ENCODE results near the gene RALY.
A peak's percentile ranks its signal among the peaks of the same experiment; 100 is the strongest.
"Not testable (repeated sequence)": the region's sequence is repeated elsewhere in the genome, so short reads cannot be mapped to it uniquely, and the experiment has no call there.

RALY gene

GRCh38 chr20:34110745-34111641, 117.3 kb downstream of the RALY start:
- in situ Hi-C loops (cut with HindIII; ENCODE audit: low pct_ligation_motif_present, low pct_unique_long_range_greater_than_20kb, low sequenced_read_pairs) = no loop called here
- DNase-seq = peak; percentile 35

- DNase-seq = peak; percentile 96
- in situ Hi-C loops (cut with HindIII; ENCODE audit: low pct_ligation_motif_present, low pct_unique_long_range_greater_than_20kb, low sequenced_read_pairs) = no loop called here
These were observed 118.2 kb downstream of the RALY start, which contains the start of gene EIF2S2 for GRCh38 chr20:34111702-34112599. Gene EIF2S2, minus strand, starts transcription at chr20:34112243. Its CDS starts 133 bp downstream, at chr20:34112110.

DNA sequence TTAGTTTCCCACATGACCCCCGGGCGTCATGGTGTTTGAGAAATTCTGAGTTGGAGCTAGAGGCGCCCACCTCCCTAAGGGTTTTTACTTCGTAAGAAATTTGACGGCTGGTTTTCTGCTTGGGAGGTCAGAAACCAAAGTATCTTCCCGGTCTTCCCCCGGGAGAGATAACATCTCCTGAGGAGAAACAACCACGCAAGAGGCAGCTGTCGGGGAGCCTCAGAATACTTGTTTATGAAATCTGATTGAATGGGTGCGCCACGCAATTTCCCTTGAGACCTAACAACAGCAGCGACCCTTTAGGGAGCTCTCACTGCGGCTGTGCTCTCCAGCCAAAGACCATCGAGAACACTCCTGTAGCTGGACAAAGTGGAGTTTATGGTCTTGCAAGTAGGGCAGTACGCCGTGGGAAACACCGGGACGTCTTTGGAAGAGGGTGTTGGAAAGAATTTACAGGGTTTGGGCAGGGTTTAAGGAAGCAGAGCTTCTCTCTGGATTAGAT, 118.9 kb downstream of the RALY start:
- peak; percentile 20 for DNase-seq
- in situ Hi-C loops (cut with HindIII; ENCODE audit: low pct_ligation_motif_present, low pct_unique_long_range_greater_than_20kb, low sequenced_read_pairs) = no loop called here

DNA sequence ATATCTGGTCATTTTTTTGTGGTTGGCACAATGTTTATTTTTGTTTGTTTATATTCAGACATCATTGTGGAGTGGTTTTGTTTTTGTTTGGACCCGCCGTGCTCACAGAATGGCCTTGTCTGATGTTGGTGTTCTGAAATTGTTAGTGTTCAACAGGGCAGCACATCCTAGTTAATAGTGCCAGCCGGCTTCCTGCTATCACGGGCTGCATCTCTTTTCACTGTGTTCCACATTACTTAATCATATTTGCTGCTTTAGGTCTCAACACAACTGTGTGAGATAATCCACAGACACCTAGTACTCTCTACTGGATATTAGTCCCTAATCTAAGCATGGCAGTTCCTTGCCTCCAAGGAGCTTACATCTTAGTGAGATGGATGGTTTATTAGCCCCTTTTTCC, 121.1 kb downstream of the RALY start:
- in situ Hi-C loops (cut with HindIII; ENCODE audit: low pct_ligation_motif_present, low pct_unique_long_range_greater_than_20kb, low sequenced_read_pairs) = no loop called here

DNA sequence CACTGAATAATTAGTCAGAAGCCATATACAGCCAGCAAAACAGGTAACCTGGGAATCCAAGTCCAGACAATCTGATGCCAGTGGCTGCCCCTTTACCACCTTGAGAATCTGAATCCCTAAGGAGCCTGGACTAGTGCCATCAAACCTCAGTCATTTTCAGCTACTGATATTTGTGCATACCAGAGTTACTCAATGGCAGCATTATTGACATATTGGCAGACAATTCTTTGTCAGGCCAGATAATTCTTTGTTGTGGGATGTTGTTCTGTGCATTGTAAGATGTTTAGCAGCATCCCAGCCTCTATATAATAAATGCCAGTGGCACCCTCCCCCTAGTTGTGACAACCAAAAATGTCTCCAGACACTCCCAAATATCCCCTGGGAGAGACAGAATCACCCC, 121.5 kb downstream of the RALY start:
- in situ Hi-C loops (cut with HindIII; ENCODE audit: low pct_ligation_motif_present, low pct_unique_long_range_greater_than_20kb, low sequenced_read_pairs) = no loop called here

More for the DNA sequence above, 121.1 kb downstream of the RALY start:
- DNase-seq = no peak

GRCh38 chr20:34120213-34120612, 126.5 kb downstream of the RALY start:
- no peak for DNase-seq
- in situ Hi-C loops (cut with HindIII; ENCODE audit: low pct_ligation_motif_present, low pct_unique_long_range_greater_than_20kb, low sequenced_read_pairs) = no loop called here

More for the DNA sequence above, 121.5 kb downstream of the RALY start:
- no peak for DNase-seq

- DNase-seq = no peak
- in situ Hi-C loops (cut with HindIII; ENCODE audit: low pct_ligation_motif_present, low pct_unique_long_range_greater_than_20kb, low sequenced_read_pairs) = no loop called here
These were observed 128.7 kb downstream of the RALY start for GRCh38 chr20:34122274-34122980.

DNA sequence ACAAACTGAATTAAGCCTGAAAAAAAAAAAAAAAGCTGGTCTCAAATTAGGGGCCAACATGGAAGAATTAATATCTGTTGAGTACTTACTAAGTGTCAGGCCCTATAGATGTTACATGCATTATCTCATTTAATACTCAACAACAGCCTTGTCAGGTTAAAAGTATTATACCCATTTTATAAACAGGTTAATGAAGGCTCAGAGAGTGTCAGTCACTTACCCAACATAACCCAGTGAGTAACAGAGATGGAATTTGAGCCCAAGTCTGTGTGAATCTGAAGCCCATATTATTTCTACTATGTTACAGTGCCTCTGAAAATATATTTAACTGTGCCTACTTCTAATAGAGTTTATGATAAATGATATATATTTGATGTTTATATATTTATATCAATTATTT, 129.6 kb downstream of the RALY start:
- no peak for DNase-seq
- in situ Hi-C loops (cut with HindIII; ENCODE audit: low pct_ligation_motif_present, low pct_unique_long_range_greater_than_20kb, low sequenced_read_pairs) = no loop called here

GRCh38 chr20:34124469-34125249, 130.9 kb downstream of the RALY start:
- no peak for DNase-seq
- in situ Hi-C loops (cut with HindIII; ENCODE audit: low pct_ligation_motif_present, low pct_unique_long_range_greater_than_20kb, low sequenced_read_pairs) = no loop called here

GRCh38 chr20:34127792-34128191, 134.1 kb downstream of the RALY start:
- in situ Hi-C loops (cut with HindIII; ENCODE audit: low pct_ligation_motif_present, low pct_unique_long_range_greater_than_20kb, low sequenced_read_pairs) = no loop called here
- no peak for DNase-seq

GRCh38 chr20:34129518-34130162, 135.9 kb downstream of the RALY start:
- in situ Hi-C loops (cut with HindIII; ENCODE audit: low pct_ligation_motif_present, low pct_unique_long_range_greater_than_20kb, low sequenced_read_pairs) = no loop called here
- DNase-seq = peak; percentile 73

- in situ Hi-C loops (cut with HindIII; ENCODE audit: low pct_ligation_motif_present, low pct_unique_long_range_greater_than_20kb, low sequenced_read_pairs) = no loop called here
- no peak for DNase-seq
These were observed 137.8 kb downstream of the RALY start for GRCh38 chr20:34131491-34131890.

- in situ Hi-C loops (cut with HindIII; ENCODE audit: low pct_ligation_motif_present, low pct_unique_long_range_greater_than_20kb, low sequenced_read_pairs); DNase-seq: not testable (repeated sequence)
These were observed 138.8 kb downstream of the RALY start for GRCh38 chr20:34132491-34132890.

- in situ Hi-C loops (cut with HindIII; ENCODE audit: low pct_ligation_motif_present, low pct_unique_long_range_greater_than_20kb, low sequenced_read_pairs); DNase-seq: not testable (repeated sequence)
These were observed 139.2 kb downstream of the RALY start for GRCh38 chr20:34132943-34133342.

DNA sequence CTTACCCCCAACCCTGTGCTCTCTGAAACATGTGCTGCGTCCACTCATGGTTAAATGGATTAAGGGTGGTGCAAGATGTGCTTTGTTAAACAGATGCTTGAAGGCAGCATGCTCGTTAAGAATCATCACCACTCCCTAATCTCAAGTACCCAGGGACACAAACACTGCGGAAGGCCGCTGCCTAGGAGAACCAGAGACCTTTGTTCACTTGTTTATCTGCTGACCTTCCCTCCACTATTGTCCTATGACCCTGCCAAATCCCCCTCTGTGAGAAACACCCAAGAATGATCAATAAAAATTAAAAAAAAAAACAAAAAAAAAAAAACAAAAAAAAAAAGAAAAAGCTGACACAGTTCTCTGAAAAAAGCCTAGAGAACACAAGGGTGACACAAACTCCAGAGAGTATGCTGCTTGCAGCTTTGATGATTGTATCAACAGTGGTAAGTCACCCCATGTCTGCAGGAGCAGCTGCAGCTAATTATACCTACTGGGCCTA, 139.7 kb downstream of the RALY start:
- DNase-seq; in situ Hi-C loops (cut with HindIII; ENCODE audit: low pct_ligation_motif_present, low pct_unique_long_range_greater_than_20kb, low sequenced_read_pairs): not testable (repeated sequence)
